Activated gamma-delta T cell (primary cell): ENCODE results near the gene TANGO2.

Experiments
- DNase-seq: peaks from one replicate; lab custom pipeline; 2025; lab: John Stamatoyannopoulos, UW

The TANGO2 gene

GRCh38 chr22:20105456-20106204 lies 84.7 kb downstream of the TANGO2 start:
- DNase-seq = no peak

- DNase-seq = no peak
Observed at GRCh38 chr22:20106205-20106848, 85.4 kb downstream of the TANGO2 start.

DNA sequence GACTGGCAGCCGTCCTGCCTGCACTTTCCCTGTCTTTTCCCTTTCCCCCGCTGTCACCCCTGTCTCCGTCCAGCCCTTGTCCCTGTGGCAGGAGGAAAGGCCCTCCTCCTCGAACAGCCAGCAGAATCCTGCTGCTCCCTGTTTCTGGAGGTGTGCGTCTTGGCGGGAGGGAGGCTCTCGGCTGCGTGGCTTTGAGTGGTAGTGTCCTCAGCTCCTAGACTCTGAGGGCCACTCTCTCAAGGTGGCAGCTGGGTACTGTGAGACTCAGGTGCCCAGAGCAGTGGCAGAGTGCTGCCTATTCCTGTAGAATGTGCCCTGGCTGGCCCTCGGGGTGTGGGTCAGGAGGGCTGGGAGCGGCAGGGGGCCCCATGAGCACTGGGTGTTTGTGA lies 85.9 kb downstream of the TANGO2 start:
- DNase-seq = no peak

DNA sequence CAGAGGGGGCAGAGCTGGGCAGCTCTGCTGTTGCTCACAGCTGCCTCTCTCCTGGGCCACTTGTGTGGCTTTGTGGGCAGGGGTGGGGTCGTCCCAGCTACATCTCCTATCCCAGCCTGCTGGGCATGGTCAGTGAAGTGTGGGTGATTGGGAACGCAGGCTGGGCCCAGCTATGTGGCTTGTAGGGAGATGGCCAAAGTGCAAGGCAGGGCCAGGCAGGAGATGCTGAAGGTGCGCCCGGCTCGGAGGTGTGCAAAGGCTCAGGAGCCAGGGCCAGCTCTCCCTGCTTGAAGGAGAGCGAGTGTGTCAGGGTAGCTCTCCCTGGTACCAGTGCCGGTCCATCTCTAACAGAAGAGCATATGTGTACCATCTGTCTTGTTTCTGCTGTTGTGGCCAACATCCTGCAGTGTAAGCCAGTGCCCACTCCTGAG lies 86.6 kb downstream of the TANGO2 start:
- DNase-seq = no peak

DNA sequence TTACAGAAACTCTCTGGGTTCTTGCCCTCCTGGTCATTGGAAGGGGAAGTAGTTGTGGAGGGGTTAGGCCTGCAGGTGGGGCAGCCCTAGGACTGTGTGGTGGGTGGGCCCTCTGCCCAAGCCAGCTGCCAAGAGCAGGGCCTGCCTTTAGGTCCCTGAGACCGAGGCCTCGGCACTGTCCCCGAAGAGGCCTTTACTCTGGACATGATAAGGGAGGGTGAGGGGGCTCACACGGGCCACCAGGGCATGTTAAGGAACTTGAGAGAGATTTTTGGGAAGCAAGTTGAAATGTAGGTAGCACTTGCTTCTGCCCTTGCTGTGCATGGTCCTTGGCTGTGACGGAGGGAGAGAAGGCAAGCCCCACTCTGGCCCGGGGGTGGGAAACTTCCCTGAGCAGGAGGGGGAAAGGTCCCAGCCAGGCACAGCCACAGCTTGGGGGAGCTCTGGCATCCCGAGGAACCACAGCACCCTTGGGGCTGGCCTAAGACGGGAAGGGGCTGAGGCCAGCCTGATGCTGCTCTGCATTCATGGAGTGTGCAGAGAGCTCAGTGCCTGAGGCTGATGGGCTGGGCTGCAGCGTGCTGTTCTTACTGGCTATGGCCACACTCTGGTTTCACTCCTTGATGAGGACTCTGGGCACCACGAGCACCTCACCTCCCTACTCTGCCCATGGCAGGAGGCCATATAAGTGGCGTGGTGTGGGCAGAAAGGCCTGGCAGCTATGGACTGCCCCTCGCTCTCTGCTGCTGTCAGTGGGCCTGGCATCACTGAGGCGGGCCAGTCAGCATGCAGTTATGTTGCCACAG lies 87.2 kb downstream of the TANGO2 start:
- no peak for DNase-seq

GRCh38 chr22:20108757-20109230 lies 87.9 kb downstream of the TANGO2 start:
- DNase-seq = no peak

- DNase-seq = no peak
Observed at GRCh38 chr22:20109411-20110358, 88.8 kb downstream of the TANGO2 start.

DNA sequence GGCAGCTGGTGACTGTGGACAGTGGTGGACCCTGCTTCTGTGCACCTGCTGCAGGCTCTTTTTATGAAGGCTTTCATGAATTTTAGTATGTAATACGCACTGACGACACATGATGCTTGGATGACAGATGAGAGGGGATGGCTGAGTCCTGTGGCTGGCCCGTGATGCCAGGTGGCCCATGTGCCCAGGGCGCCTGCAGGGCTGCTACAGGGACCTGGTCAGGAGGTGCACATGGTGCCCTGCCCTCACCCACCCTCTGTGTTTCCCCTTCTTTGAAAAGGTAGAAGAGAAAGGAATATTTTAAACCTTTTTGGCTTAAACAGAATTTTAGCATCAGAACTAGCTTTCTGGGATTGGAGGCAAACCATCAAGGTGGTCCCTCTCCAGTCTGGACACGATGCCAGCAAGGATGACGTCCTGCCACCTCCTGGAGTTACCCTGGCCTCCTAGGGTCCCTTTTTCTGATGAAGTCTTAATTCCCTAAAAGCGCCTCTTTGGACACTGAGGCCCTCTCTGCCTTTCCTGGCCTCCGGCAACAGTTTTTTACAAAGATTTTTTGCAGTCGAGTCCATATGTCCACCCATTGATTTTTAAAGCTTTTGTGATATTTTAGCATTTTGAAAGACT lies 89.6 kb downstream of the TANGO2 start:
- no peak for DNase-seq

- no peak for DNase-seq
Observed at GRCh38 chr22:20111045-20111688, 90.3 kb downstream of the TANGO2 start.

- DNase-seq = no peak
Observed at GRCh38 chr22:20111689-20112622, 91.0 kb downstream of the TANGO2 start.

GRCh38 chr22:20112623-20113511 lies 92.0 kb downstream of the TANGO2 start:
- no peak for DNase-seq

- DNase-seq = no peak
Observed at GRCh38 chr22:20113551-20114310, 92.8 kb downstream of the TANGO2 start.

DNA sequence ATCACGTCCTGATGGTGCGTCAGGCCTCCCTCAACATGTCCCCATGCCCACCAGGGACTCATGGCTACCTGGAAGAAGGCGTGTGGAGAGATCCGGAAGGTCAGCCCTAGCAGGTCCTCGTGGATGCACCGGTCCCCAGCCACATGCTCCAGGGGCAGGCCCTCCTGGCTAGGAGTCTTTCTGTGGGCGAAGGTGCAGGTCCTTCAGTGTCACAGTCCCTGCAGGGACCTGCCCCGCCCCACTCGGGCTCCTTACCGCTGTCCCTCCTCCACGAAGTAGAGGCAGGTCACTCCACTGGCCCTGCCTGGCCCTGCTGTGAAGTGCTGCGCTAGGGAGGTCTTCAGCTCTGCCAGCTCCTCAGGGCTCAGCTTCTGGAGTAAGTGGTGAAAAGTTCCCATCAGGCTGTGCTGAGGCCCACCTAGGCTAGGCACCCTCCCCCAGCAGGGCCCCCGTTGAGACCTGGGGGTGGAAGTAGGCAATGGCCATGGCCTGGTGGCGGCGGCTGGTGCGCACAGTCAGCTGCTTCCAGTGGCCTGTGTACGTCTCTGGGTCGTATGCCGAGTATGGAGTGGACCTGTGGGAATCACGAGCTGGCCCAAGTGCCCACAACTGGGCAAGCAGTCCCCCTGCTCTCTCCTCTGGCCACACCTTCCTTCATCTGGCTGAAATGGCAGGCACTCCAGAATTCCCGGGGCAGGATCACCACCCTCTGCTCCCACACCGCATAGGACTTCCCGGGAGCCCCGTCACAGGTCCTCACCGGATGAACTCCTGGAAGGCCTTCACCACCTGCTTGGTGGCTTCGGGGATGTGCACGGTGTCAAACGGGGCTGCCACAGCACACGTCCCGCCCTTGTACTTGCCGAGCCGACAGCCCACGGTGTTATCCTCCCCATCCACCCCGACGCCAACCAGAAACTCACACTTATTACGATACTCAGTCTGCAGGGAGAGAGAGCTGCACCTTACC lies 93.9 kb downstream of the TANGO2 start:
- DNase-seq = no peak

- no peak for DNase-seq
Observed at GRCh38 chr22:20115691-20116375, 94.9 kb downstream of the TANGO2 start, which contains the start of gene RANBP1. RANBP1 (plus strand) TSS chr22:20116104; CDS start chr22:20116185, 81 bp downstream.

GRCh38 chr22:20116376-20116950 lies 95.6 kb downstream of the TANGO2 start:
- no peak for DNase-seq
